Measurements from ENCODE around the gene TMEM179. TPM values are rescaled to one million over a fixed set of nuclear protein-coding genes. Genes with fewer than 3 reads are reported as not detected.

Gene TMEM179
- total RNA-seq, 4 donors from 2014 or later: 0.54 to 3.1 (median 1.7) TPM; not detected in 1

GRCh38 chr14:104561632-104562495 lies 42.7 kb downstream of the TMEM179 start:
- H3K4me1 ChIP-seq: peaks cover 0 to 4% (median 0%) of the 10 kb centered on the region in 4 donors
- H3K27ac ChIP-seq: no peak overlapping the region
- no peaks in the 10 kb centered on the region for H3K9me3 ChIP-seq
- no peak for DNase-seq
- H3K27me3 ChIP-seq: no peaks in the 10 kb centered on the region
- TF ChIP-seq, protein P1, sequence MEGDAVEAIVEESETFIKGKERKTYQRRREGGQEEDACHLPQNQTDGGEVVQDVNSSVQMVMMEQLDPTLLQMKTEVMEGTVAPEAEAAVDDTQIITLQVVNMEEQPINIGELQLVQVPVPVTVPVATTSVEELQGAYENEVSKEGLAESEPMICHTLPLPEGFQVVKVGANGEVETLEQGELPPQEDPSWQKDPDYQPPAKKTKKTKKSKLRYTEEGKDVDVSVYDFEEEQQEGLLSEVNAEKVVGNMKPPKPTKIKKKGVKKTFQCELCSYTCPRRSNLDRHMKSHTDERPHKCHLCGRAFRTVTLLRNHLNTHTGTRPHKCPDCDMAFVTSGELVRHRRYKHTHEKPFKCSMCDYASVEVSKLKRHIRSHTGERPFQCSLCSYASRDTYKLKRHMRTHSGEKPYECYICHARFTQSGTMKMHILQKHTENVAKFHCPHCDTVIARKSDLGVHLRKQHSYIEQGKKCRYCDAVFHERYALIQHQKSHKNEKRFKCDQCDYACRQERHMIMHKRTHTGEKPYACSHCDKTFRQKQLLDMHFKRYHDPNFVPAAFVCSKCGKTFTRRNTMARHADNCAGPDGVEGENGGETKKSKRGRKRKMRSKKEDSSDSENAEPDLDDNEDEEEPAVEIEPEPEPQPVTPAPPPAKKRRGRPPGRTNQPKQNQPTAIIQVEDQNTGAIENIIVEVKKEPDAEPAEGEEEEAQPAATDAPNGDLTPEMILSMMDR (IDR thresholded peaks at IDR 0.05): no peak
- TF ChIP-seq POLR2A (IDR thresholded peaks at IDR 0.05): no peak
- no peak overlapping the region for H3K4me3 ChIP-seq
- no peaks in the 10 kb centered on the region for H3K36me3 ChIP-seq

DNA sequence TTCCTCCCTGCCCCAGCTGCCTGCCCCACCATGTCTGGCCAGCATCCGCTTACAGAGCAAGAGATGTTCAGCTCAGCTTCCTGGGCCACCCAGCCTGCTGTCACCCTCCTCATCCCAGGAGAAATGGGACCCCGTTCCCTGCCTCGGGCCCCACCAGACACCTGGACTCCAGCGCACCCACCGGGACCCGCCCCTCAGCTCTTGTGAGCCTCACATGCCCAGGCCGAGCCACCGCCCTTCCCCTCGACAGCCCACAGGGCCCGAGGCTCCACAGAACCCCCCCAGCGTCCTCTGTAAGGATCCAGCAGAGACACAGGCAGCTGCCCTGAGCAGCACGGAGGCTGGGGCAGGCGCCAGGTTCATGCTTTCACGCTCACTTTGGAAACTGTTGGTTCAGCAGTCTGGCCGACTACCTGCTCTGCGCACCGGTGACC lies 43.4 kb downstream of the TMEM179 start:
- H3K4me1 ChIP-seq: peaks cover 0 to 4% (median 0%) of the 10 kb centered on the region in 4 donors
- H3K27me3 ChIP-seq: no peaks in the 10 kb centered on the region
- H3K9me3 ChIP-seq: no peaks in the 10 kb centered on the region
- no peak for DNase-seq
- H3K4me3 ChIP-seq: no peak overlapping the region
- no peaks in the 10 kb centered on the region for H3K36me3 ChIP-seq
- H3K27ac ChIP-seq: no peak overlapping the region
- TF ChIP-seq, protein P1 (IDR thresholded peaks at IDR 0.05): no peak
- TF ChIP-seq POLR2A (IDR thresholded peaks at IDR 0.05): no peak

GRCh38 chr14:104560586-104560945 lies 44.0 kb downstream of the TMEM179 start:
- H3K27me3 ChIP-seq: no peaks in the 10 kb centered on the region

GRCh38 chr14:104559804-104560585 lies 44.6 kb downstream of the TMEM179 start:
- Histone ChIP-seq H3K4me1 (peaks cover 0 to 4% (median 0%) of the 10 kb centered on the region in 4 donors), H3K36me3 (no peaks in the 10 kb centered on the region), H3K4me3 (no peak overlapping the region), H3K9me3 (no peaks in the 10 kb centered on the region), H3K27me3 (no peaks in the 10 kb centered on the region), H3K27ac (no peak overlapping the region)
- TF ChIP-seq, protein P1 (IDR thresholded peaks at IDR 0.05): no peak
- no peak for TF ChIP-seq POLR2A (IDR thresholded peaks at IDR 0.05)
- no peak for DNase-seq

More at GRCh38 chr14:104560586-104560945, 44.0 kb downstream of the TMEM179 start:
- no peaks in the 10 kb centered on the region for H3K36me3 ChIP-seq
- no peaks in the 10 kb centered on the region for H3K9me3 ChIP-seq
- H3K4me1 ChIP-seq: peaks cover 0 to 4% (median 0%) of the 10 kb centered on the region in 4 donors
- no peak overlapping the region for H3K4me3 ChIP-seq
- TF ChIP-seq POLR2A (IDR thresholded peaks at IDR 0.05): no peak
- TF ChIP-seq, protein P1 (IDR thresholded peaks at IDR 0.05): no peak
- no peak overlapping the region for H3K27ac ChIP-seq
- no peak for DNase-seq

GRCh38 chr14:104559028-104559803 lies 45.4 kb downstream of the TMEM179 start:
- no peak for DNase-seq
- TF ChIP-seq, protein P1 (IDR thresholded peaks at IDR 0.05): no peak
- no peak for TF ChIP-seq POLR2A (IDR thresholded peaks at IDR 0.05)

More at GRCh38 chr14:104559028-104559803, 45.4 kb downstream of the TMEM179 start:
- Histone ChIP-seq H3K4me1 (peaks cover 0 to 4% (median 0%) of the 10 kb centered on the region in 4 donors), H3K27me3 (no peaks in the 10 kb centered on the region), H3K27ac (no peak overlapping the region), H3K9me3 (no peaks in the 10 kb centered on the region), H3K4me3 (no peak overlapping the region), H3K36me3 (no peaks in the 10 kb centered on the region)
